SK-N-SH (cell line): ENCODE results near the gene KLHL5.

Experiments
- EZH2phosphoT487 ChIP-seq: fragments of 200-600 bp; sonication (generic); IDR thresholded peaks from 2 replicates; pipeline ENCODE4 v1.6.1; 2017; ENCODE audit warnings: low read depth, mixed run types, mild to moderate bottlenecking, antibody characterized with exemption, moderate library complexity, borderline replicate concordance
- GABPA ChIP-seq: IDR thresholded peaks from 2 replicates; pipeline ENCODE4 v1.4.0; 2012; ENCODE audit warnings: low read depth, mild to moderate bottlenecking
- IRF3 ChIP-seq: fragments of 150-350 bp; IDR thresholded peaks from 2 replicates; pipeline ENCODE4 v1.6.1; 2016; ENCODE audit warnings: mild to moderate bottlenecking, low read depth, low read length
- JUND ChIP-seq: IDR thresholded peaks from 2 replicates; pipeline ENCODE4 v1.4.0; 2012
- MXI1 ChIP-seq: IDR thresholded peaks from 2 replicates; pipeline ENCODE4 v1.6.1; 2012; ENCODE audit warnings: mild to moderate bottlenecking, low read depth, low read length, improper control_type of control experiment
- NRF1 ChIP-seq: IDR thresholded peaks from 2 replicates; pipeline ENCODE4 v1.6.1; 2012; ENCODE audit warnings: low read depth, mild to moderate bottlenecking, low read length
- POLR2AphosphoS5 ChIP-seq: IDR thresholded peaks from 2 replicates; pipeline ENCODE4 v1.6.1; 2012; ENCODE audit warnings: low read depth, low read length
- RAD21 ChIP-seq: IDR thresholded peaks from 2 replicates; pipeline ENCODE4 v1.6.1; 2012; ENCODE audit warnings: mild to moderate bottlenecking, low read length
- REST ChIP-seq: IDR thresholded peaks from 2 replicates; pipeline ENCODE4 v1.6.1; 2012; ENCODE audit warnings: mild to moderate bottlenecking, low read depth, low read length, moderate library complexity
- TAF1 ChIP-seq: IDR thresholded peaks from 2 replicates; pipeline ENCODE4 v1.6.1; 2012; ENCODE audit warnings: low read depth, mild to moderate bottlenecking, low read length, moderate library complexity, borderline replicate concordance
- TEAD4 ChIP-seq: IDR thresholded peaks from 2 replicates; pipeline ENCODE4 v1.4.0; 2012; ENCODE audit warnings: mild to moderate bottlenecking, borderline replicate concordance; ENCODE audit not compliant: insufficient read depth
- YY1 ChIP-seq: IDR thresholded peaks from 2 replicates; pipeline ENCODE4 v1.4.0; 2012; ENCODE audit warnings: low read depth, mild to moderate bottlenecking
- TF ChIP-seq, protein P1 (sequence below): fragments of 200-600 bp; sonication (generic); IDR thresholded peaks from 2 replicates; pipeline ENCODE4 v1.6.1; 2017; ENCODE audit warnings: antibody characterized with exemption, mild to moderate bottlenecking, moderate library complexity
- TF ChIP-seq, protein P2 (sequence below): IDR thresholded peaks from 2 replicates; pipeline ENCODE4; 2012

GRCh38 chr4:39120418-39120817, 58.4 kb downstream of the KLHL5 start:
- TF ChIP-seq, protein P1, sequence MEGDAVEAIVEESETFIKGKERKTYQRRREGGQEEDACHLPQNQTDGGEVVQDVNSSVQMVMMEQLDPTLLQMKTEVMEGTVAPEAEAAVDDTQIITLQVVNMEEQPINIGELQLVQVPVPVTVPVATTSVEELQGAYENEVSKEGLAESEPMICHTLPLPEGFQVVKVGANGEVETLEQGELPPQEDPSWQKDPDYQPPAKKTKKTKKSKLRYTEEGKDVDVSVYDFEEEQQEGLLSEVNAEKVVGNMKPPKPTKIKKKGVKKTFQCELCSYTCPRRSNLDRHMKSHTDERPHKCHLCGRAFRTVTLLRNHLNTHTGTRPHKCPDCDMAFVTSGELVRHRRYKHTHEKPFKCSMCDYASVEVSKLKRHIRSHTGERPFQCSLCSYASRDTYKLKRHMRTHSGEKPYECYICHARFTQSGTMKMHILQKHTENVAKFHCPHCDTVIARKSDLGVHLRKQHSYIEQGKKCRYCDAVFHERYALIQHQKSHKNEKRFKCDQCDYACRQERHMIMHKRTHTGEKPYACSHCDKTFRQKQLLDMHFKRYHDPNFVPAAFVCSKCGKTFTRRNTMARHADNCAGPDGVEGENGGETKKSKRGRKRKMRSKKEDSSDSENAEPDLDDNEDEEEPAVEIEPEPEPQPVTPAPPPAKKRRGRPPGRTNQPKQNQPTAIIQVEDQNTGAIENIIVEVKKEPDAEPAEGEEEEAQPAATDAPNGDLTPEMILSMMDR: no peak
- TF ChIP-seq YY1 (no peak), TAF1 (no peak), JUND (no peak), POLR2AphosphoS5 (no peak), EZH2phosphoT487 (no peak), MXI1 (no peak), RAD21 (no peak), TEAD4 (no peak), GABPA (no peak), REST (no peak), NRF1 (no peak), IRF3 (no peak)
- TF ChIP-seq, protein P2, sequence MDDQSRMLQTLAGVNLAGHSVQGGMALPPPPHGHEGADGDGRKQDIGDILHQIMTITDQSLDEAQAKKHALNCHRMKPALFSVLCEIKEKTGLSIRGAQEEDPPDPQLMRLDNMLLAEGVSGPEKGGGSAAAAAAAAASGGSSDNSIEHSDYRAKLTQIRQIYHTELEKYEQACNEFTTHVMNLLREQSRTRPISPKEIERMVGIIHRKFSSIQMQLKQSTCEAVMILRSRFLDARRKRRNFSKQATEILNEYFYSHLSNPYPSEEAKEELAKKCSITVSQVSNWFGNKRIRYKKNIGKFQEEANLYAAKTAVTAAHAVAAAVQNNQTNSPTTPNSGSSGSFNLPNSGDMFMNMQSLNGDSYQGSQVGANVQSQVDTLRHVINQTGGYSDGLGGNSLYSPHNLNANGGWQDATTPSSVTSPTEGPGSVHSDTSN: no peak
